Activated T-helper 17 cell treated with anti-CD3 and anti-CD28 coated beads, Interleukin-2, amount 50 U/mL, for 72 hours (primary cell): Measurements from ENCODE around the gene GPR142. TPM values are rescaled to one million over a fixed set of nuclear protein-coding genes. Genes with fewer than 3 reads are reported as not detected.
A peak's percentile ranks its signal among the peaks of the same experiment; 100 is the strongest.

Source experiments
- ATAC-seq: fragments of 150-1000 bp; cut with Tn5 transposase; replicated peaks from 2 replicates; pipeline ENCODE4 v1.10.0; 2021; ENCODE audit warnings: mild to moderate bottlenecking, moderate library complexity
- H3K27ac Mint-ChIP-seq: one replicate; pipeline ENCODE4 v1.8.0; 2022; ENCODE audit warnings: mixed read lengths
- H3K27me3 Mint-ChIP-seq: one replicate; pipeline ENCODE4 v1.8.0; 2022; ENCODE audit warnings: mixed read lengths
- H3K36me3 Mint-ChIP-seq: one replicate; pipeline ENCODE4 v1.8.0; 2022; ENCODE audit warnings: low read depth, mild to moderate bottlenecking, mixed read lengths
- H3K4me1 Mint-ChIP-seq: one replicate; pipeline ENCODE4 v1.8.0; 2022; ENCODE audit warnings: mixed read lengths
- H3K4me3 Mint-ChIP-seq: one replicate; pipeline ENCODE4 v1.8.0; 2022; ENCODE audit warnings: mild to moderate bottlenecking, mixed read lengths
- H3K9me3 Mint-ChIP-seq: one replicate; pipeline ENCODE4 v1.8.0; 2022; ENCODE audit warnings: mixed read lengths
- total RNA-seq, 2 donors: library from RNA; stranded (reverse); gene quantifications; one replicate each; pipeline ENCODE4 v1.2.3, GENCODE V29; 2022

The GPR142 gene
- total RNA-seq, 2 donors from 2014 or later = not detected

DNA sequence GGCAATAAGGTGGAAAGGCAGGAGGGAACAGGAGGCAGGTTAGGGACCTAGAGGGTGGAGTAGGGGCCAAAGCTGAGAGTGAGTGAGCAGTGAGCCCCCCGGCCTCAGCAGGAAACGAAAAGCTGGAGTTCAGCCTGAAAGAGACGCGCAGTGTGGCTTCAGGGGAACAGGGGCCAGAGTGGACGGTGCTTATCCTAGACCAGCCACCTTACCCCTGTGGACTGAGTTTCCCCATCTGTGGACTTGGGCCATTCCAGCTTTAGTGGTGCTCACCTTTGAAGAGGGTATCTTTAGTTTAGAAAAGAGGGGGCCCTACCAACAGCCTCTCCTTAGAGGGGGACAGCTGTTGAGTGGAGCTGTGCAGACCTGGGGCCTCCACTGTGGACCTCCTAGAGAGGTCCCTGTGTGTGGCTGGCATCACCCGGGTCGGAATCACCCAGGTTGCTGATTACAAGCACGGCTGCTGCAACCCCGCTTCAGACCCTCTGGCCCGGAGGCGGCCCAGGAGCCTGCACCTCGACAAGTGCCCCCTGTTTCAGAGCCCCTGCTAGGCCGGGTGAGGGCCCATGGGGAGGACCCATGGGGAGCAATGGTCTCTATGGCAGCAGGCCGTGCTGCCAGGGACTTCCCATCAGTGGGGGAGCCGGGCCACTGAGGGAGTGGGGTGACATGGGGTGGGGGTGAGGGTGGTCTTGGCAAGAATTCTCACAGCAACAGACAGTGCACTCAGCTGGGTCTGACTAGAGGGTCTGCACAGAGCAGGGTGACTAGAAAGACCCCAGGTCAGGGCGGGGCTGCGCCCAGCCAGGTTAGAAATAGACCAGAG is 2.6 kb downstream of the GPR142 start:
- ATAC-seq = no peak
- H3K9me3 Mint-ChIP-seq = no peaks in the 10 kb centered on the region
- no peaks in the 10 kb centered on the region for H3K36me3 Mint-ChIP-seq
- peaks cover 3% of the 10 kb centered on the region for H3K27me3 Mint-ChIP-seq
- no peaks in the 10 kb centered on the region for H3K4me1 Mint-ChIP-seq
- peak overlapping the region; percentile 75 for H3K27ac Mint-ChIP-seq
- H3K4me3 Mint-ChIP-seq = peak overlapping the region; percentile 46

DNA sequence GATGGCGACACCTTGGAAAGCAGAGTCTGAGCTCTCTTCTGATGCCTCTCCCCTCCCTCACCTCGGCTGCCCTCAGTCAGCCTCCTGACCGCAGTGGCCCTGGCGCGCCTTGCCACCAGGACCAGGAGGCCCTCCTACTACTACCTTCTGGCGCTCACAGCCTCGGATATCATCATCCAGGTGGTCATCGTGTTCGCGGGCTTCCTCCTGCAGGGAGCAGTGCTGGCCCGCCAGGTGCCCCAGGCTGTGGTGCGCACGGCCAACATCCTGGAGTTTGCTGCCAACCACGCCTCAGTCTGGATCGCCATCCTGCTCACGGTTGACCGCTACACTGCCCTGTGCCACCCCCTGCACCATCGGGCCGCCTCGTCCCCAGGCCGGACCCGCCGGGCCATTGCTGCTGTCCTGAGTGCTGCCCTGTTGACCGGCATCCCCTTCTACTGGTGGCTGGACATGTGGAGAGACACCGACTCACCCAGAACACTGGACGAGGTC is 4.4 kb downstream of the GPR142 start:
- Mint-ChIP-seq H3K9me3 (no peaks in the 10 kb centered on the region), H3K4me3 (no peak overlapping the region), H3K36me3 (no peaks in the 10 kb centered on the region), H3K4me1 (no peaks in the 10 kb centered on the region), H3K27me3 (peaks cover 3% of the 10 kb centered on the region), H3K27ac (no peak overlapping the region)
- ATAC-seq = no peak

DNA sequence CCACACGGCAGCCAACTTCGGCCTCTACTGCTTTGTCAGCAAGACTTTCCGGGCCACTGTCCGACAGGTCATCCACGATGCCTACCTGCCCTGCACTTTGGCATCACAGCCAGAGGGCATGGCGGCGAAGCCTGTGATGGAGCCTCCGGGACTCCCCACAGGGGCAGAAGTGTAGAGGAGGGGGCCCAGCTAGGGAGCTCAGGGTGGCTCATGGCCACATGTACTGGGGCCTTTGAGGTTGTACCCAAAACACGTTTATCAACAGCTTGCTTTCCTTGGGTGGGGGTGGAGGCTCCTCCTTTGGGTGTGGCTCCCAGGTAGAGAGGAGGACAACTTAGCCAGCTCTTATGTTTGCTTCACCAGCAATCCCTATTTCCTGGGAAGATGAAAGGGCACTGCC is 5.1 kb downstream of the GPR142 start:
- Mint-ChIP-seq H3K4me3 (no peak overlapping the region), H3K27me3 (peaks cover 3% of the 10 kb centered on the region), H3K36me3 (no peaks in the 10 kb centered on the region), H3K9me3 (no peaks in the 10 kb centered on the region), H3K4me1 (no peaks in the 10 kb centered on the region), H3K27ac (no peak overlapping the region)
- ATAC-seq = no peak

DNA sequence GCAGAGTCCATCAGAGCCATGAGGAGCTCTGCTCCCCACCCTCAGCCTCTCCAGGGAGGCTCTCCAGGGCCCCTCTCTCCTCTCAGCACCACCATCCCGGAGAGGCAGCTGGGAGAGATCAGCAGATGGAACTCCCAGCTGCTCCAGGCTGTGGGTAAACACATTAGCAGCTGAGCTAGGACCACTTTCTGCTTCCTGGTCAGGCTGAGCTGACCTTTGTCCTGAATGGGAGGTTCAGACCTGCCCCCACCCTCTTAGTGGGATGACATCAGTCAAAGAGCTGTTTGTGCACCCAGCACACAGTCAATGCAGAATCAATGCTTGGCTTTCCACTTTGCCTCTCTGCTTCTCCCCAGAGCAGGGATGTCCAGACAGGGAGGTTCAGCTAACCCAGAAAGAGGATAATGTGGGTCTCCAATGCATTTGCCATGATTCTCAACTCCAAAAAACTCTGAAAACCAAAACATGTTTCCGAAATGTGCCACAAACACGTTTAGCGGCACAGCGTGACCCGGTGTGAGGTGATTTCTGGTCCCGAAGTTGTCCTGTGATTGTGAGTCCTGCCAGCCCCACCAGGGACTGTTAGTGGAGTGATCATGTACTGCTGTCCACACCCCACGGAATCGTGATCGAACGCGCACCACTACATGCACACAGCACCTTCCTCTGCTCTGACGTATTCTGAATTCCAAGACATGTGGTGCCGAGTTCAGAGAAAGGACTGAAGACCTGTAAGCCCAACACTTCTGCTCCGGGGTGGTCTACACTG is 6.7 kb downstream of the GPR142 start:
- Mint-ChIP-seq H3K4me3 (no peak overlapping the region), H3K27me3 (peaks cover 3% of the 10 kb centered on the region), H3K36me3 (no peaks in the 10 kb centered on the region), H3K9me3 (no peaks in the 10 kb centered on the region), H3K4me1 (no peaks in the 10 kb centered on the region), H3K27ac (no peak overlapping the region)
- ATAC-seq = no peak

DNA sequence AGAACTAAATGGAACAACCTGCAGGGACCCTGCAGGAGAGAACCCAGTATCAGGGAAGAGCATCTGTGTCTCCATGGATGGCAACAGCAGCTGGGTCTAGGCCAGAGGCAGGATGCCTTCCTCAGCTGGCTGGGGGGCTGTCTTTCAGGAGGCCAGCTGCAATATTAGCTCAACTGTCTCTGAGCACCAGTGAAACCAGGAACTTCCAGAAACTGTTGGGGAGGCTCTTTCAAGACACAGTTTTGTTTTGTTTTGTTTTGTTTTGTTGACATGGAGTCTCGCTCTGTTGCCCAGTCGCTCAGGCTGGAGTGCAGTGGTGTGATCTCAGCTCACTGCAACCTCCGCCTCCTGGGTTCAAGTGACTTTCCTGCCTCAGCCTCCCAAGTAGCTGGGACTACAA is 7.6 kb downstream of the GPR142 start:
- Mint-ChIP-seq H3K4me3 (no peak overlapping the region), H3K9me3 (no peaks in the 10 kb centered on the region)

DNA sequence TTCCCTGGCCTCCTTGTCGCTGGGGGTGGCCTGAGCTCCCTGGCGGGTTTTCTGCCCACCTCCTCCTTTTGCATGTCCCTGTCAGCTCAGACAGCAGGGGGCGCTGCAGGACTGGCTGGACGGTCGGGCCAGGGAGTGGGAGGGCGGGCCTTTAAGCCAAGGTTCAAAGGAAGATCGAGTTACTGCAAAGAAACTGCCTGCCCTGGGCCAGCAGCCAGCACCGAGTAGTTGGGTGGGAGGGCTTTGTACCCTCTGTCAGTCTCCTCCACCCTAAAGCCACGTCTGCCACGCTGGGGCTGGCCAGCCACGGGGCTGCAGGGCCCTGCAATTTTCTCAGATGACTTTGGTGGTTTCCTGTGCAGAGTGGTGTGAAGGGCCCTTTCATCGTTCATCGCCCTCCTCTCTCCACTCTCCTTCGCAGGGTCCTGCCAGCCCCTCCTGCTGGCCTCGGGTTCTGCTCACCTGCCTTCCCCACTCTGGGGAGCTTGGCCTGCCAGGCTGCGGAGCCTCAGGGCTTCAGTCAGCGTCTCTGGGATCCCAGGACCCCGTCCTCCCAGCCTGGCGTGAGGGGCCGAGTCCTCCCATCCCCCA is 12.3 kb downstream of the GPR142 start:
- H3K27ac Mint-ChIP-seq = no peak overlapping the region
- peak; percentile 96 for ATAC-seq

More for the DNA sequence above, 7.6 kb downstream of the GPR142 start:
- H3K36me3 Mint-ChIP-seq = no peaks in the 10 kb centered on the region
- no peak for ATAC-seq
- H3K27me3 Mint-ChIP-seq = no peaks in the 10 kb centered on the region
- no peaks in the 10 kb centered on the region for H3K4me1 Mint-ChIP-seq
- H3K27ac Mint-ChIP-seq = no peak overlapping the region

DNA sequence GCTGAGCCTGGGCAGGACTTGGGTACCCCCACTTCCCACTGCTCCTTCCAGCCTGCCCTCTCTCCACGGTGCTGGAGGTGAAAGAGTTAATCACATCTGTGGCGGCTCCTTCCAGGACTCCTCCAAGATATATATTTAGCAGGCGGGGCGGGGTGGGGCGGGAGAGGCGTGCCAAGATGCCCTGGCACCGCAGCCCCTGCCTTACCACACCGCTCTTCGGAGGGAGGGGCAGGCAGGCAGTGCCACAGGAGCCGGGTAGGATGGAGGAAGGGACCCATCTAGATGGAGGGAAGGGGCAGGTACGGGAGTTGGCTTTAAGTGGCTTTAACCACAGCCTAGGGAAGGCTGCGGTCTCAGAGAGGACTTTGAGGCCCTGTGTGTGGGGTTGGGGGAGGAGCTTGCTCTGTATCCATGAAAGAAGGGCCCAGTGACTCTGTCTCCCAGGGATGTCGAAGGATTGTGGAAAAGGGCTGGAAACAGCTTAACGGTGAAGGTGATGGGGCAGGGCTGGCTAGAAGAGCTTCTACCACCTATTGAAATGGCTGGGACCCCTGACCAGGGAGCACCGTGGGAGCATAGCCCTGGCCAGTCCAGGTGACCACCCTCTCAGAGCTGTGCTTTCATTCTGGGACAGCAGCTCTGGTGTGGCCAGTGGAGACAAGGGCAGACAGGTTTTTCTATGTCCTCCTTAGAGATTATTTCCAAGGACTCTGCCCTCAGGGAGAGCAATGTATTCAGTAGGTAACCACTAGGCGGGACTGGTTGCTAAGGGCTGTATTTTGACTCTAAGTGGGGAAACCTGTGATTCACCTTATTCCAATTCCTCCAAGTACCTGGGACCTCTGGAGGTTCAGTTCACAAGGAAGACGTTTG is 13.0 kb downstream of the GPR142 start:
- Mint-ChIP-seq H3K36me3 (no peaks in the 10 kb centered on the region), H3K9me3 (no peaks in the 10 kb centered on the region), H3K4me1 (no peaks in the 10 kb centered on the region), H3K4me3 (no peak overlapping the region), H3K27me3 (peaks cover 3% of the 10 kb centered on the region), H3K27ac (no peak overlapping the region)
- no peak for ATAC-seq

More for the DNA sequence above, 12.3 kb downstream of the GPR142 start:
- H3K27me3 Mint-ChIP-seq = peaks cover 3% of the 10 kb centered on the region
- H3K9me3 Mint-ChIP-seq = no peaks in the 10 kb centered on the region
- no peak overlapping the region for H3K4me3 Mint-ChIP-seq
- no peaks in the 10 kb centered on the region for H3K36me3 Mint-ChIP-seq
- no peaks in the 10 kb centered on the region for H3K4me1 Mint-ChIP-seq

DNA sequence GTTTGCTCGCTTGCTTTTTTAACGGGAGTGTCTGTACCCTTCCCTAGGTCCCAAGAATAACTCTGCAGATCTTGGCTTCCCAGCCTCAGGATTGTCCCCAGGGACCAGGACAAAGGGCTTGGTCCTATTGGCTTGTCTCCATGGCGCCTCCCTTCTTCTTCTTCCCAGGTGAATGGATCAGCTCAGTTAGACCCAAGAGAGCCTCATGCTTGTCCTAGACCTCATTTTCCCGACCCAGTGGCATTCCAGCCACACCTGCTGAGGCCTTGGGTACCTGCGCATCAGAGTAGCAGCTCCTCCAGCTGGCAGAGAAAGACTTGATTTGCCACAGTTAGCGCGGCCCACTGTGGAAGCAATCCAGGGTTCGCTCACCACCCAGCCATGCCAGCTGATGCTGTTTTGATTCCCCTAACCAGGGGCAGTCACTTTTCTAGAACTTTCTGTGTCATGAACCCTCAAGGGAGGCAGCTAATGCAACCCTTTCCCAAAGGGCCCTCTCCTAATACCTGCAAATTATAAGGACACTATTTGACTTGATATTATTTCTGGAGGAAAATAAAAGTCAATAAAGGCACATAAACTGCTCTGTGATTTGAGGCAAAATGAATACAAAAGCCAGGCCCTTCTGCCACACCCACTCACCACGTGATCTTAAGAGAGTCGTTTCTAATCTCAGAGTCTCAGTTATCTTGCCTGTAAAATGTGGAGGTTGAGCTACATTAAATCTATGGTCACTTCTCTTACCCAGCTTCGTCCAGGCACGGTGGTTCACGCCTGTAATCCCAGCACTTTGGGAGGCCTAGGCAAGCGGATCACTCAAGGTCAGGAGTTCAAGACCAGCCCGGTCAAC is 13.9 kb downstream of the GPR142 start:
- Mint-ChIP-seq H3K27ac (peak overlapping the region; percentile 42), H3K4me1 (no peaks in the 10 kb centered on the region), H3K4me3 (no peak overlapping the region), H3K27me3 (peaks cover 3% of the 10 kb centered on the region), H3K36me3 (no peaks in the 10 kb centered on the region), H3K9me3 (no peaks in the 10 kb centered on the region)
- no peak for ATAC-seq

DNA sequence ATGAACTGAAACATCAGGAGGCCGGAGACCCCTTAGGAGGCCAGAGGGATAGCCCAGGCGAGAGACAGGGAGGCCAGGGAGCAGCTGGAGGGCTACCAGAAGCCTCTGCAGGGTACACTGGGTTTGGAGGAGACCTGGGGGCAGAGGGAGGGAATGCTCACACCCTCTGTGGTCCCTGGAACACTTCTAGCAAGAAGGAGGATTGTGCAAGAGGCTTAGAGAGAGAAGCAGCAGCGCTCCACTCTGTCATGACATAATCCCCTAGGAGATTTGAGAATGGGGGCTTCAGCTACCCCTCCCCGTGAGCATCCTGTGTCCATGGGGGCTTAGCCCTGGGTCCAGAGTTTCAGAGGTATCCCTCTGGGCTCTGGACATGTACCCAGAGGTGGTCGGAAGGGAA is 15.8 kb downstream of the GPR142 start:
- Mint-ChIP-seq H3K4me1 (no peaks in the 10 kb centered on the region), H3K4me3 (no peak overlapping the region), H3K27me3 (peaks cover 3% of the 10 kb centered on the region), H3K36me3 (no peaks in the 10 kb centered on the region), H3K27ac (no peak overlapping the region), H3K9me3 (no peaks in the 10 kb centered on the region)
- no peak for ATAC-seq

DNA sequence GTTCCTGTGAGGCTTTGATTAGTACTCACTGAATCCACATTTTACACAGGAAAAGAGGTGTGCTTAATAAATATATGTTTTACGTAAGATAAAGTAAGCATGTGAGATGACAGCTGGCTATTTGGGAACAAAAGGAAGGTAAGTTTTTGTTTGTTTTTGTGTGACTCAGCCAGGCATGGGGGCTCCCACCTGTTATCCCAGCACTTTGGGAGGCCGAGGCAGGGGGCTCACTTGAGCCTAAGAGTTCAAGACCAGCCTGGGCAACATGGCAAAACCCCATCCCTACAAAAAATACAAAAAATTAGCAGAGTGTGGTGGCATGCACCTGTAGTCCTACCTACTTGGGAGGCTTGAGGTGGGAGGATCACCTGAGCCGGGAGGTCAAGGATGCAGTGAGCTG is 17.9 kb downstream of the GPR142 start:
- no peaks in the 10 kb centered on the region for H3K4me1 Mint-ChIP-seq
- peaks cover 3% of the 10 kb centered on the region for H3K27me3 Mint-ChIP-seq
- no peak overlapping the region for H3K4me3 Mint-ChIP-seq
- no peak overlapping the region for H3K27ac Mint-ChIP-seq
- no peaks in the 10 kb centered on the region for H3K9me3 Mint-ChIP-seq
- no peak for ATAC-seq
- no peaks in the 10 kb centered on the region for H3K36me3 Mint-ChIP-seq

DNA sequence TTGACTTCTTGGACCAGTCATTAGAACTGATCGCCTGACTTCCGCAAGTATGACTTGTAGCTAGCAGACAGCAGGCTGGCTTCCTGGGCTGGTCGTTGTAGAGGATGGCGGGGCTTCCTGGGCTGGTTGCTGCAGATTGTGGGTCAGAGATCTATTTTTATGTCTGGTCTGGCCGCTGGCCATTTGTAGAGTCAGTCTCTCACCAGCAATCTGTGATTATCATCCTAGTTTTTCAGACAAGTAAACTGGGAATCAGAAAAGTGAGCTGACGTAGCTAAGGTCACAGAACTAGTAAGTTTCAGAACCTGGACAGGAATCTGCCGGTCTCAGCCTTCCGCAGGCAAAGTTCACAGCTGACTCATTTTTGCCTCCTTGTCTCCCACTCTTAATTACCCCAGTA is 19.1 kb downstream of the GPR142 start:
- no peak for ATAC-seq
- Mint-ChIP-seq H3K4me1 (no peaks in the 10 kb centered on the region), H3K4me3 (no peak overlapping the region), H3K9me3 (no peaks in the 10 kb centered on the region), H3K27me3 (peaks cover 3% of the 10 kb centered on the region), H3K27ac (no peak overlapping the region), H3K36me3 (no peaks in the 10 kb centered on the region)

DNA sequence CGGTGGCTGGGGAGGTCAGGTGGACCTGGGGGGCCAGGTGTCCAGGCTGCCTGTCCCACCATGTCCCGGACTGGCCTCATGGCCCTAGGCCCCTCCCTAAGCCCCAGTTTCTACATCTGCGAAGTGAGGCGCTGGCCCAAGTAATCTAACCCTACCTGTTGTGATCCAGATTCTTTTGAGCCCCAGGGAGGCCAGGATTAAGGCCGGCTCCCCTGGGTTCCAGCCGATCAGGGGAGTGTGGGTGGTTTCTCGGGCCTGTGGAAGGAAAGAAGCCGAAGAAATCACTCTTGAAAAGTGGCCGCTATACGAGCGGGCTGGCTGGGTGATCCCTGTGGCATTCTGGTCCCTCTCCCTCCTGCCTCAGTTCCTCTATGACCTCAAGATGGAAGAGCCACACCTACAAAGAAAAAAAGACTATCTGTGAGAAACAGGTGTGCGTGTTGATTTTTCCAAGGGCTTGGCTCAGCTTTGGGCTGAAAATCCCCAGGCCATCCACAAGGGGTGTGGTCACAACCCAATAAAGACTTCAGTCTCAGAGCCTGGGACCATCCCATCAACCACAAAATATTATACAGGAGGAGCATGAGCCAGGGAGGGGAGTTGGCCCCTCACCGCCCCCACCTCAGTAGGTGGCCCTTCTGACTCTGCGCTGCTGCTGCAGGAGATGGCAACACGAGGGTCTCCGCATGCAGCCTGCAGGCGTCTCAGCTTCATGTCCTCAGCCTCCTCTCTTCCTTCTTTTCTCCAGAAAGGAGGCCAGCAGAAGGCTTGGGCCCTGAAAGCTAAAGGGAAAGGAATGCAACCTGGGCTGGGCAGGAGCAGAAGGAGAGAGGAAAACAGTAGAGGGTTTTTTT is 20.3 kb downstream of the GPR142 start:
- H3K27ac Mint-ChIP-seq = no peak overlapping the region
- no peaks in the 10 kb centered on the region for H3K9me3 Mint-ChIP-seq

More for the DNA sequence above, 20.3 kb downstream of the GPR142 start:
- no peaks in the 10 kb centered on the region for H3K4me1 Mint-ChIP-seq
- H3K36me3 Mint-ChIP-seq = no peaks in the 10 kb centered on the region
- H3K4me3 Mint-ChIP-seq = no peak overlapping the region
- peaks cover 3% of the 10 kb centered on the region for H3K27me3 Mint-ChIP-seq
- ATAC-seq = no peak
